ENCODE measurements around the gene TAF11L4.
"Not testable (repeated sequence)": the region's sequence is repeated elsewhere in the genome, so short reads cannot be mapped to it uniquely, and the experiment has no call there.

TAF11L4 gene

GRCh38 chr5:17521501-17521900 is at the start of gene TAF11L4:
TSS of gene TAF11L4 (plus strand) at chr5:17521801.
- DNase-seq (ENCODE audit: low spot score) = not testable (repeated sequence)

- DNase-seq (ENCODE audit: low spot score) = not testable (repeated sequence)
Measured at GRCh38 chr5:17475064-17475463, 46.5 kb upstream of the TAF11L4 start.

GRCh38 chr5:17477043-17477442 is 44.6 kb upstream of the TAF11L4 start:
- DNase-seq (ENCODE audit: low spot score) = no peak

- no peak for DNase-seq (ENCODE audit: low spot score)
Measured at GRCh38 chr5:17477573-17478265, 43.9 kb upstream of the TAF11L4 start.

- no peak for DNase-seq (ENCODE audit: low spot score)
Measured at GRCh38 chr5:17481378-17481777, 40.2 kb upstream of the TAF11L4 start.

- DNase-seq (ENCODE audit: low spot score) = no peak
Measured at GRCh38 chr5:17482790-17483189, 38.8 kb upstream of the TAF11L4 start.

GRCh38 chr5:17486464-17487173 is 35.0 kb upstream of the TAF11L4 start:
- not testable (repeated sequence) for DNase-seq (ENCODE audit: low spot score)

- no peak for DNase-seq (ENCODE audit: low spot score)
Measured at GRCh38 chr5:17487174-17487512, 34.5 kb upstream of the TAF11L4 start.

- DNase-seq (ENCODE audit: low spot score) = not testable (repeated sequence)
Measured at GRCh38 chr5:17491257-17491656, 30.3 kb upstream of the TAF11L4 start.

GRCh38 chr5:17492770-17493169 is 28.8 kb upstream of the TAF11L4 start:
- no peak for DNase-seq (ENCODE audit: low spot score)

- no peak for DNase-seq (ENCODE audit: low spot score)
Measured at GRCh38 chr5:17497446-17497845, 24.2 kb upstream of the TAF11L4 start.

GRCh38 chr5:17497931-17498330 is 23.7 kb upstream of the TAF11L4 start, which contains the start of gene TAF11L2:
TSS of gene TAF11L2 (plus strand) at chr5:17498231.
- not testable (repeated sequence) for DNase-seq (ENCODE audit: low spot score)

- DNase-seq (ENCODE audit: low spot score) = no peak
Measured at GRCh38 chr5:17511775-17512325, 9.8 kb upstream of the TAF11L4 start.

GRCh38 chr5:17517526-17517925 is 4.1 kb upstream of the TAF11L4 start:
- DNase-seq (ENCODE audit: low spot score) = not testable (repeated sequence)

GRCh38 chr5:17518067-17518466 is 3.5 kb upstream of the TAF11L4 start, which contains the start of gene TAF11L3:
TSS of gene TAF11L3 (plus strand) at chr5:17518367.
- not testable (repeated sequence) for DNase-seq (ENCODE audit: low spot score)

GRCh38 chr5:17519508-17519907 is 2.1 kb upstream of the TAF11L4 start:
- DNase-seq (ENCODE audit: low spot score) = not testable (repeated sequence)

GRCh38 chr5:17524935-17525334 is 3.3 kb downstream of the TAF11L4 start, which contains the start of gene TAF11L5:
TSS of gene TAF11L5 (plus strand) at chr5:17525235.
- DNase-seq (ENCODE audit: low spot score) = not testable (repeated sequence)

- not testable (repeated sequence) for DNase-seq (ENCODE audit: low spot score)
Measured at GRCh38 chr5:17526504-17526903, 4.9 kb downstream of the TAF11L4 start.

GRCh38 chr5:17528369-17528768 is 6.8 kb downstream of the TAF11L4 start, which contains the start of gene TAF11L6:
TSS of gene TAF11L6 (plus strand) at chr5:17528669.
- not testable (repeated sequence) for DNase-seq (ENCODE audit: low spot score)
